K562 (cell line): Measurements from ENCODE around the gene ORC3. TPM values are rescaled to one million over a fixed set of nuclear protein-coding genes. Genes with fewer than 3 reads are reported as not detected.

Source experiments
- ARID1B ChIP-seq: fragments of 450-650 bp; IDR thresholded peaks from 2 replicates; pipeline ENCODE4 v1.6.1; 2016; ENCODE audit warnings: antibody characterized with exemption, mild to moderate bottlenecking, inconsistent platforms
- CBX2 ChIP-seq: fragments of 200-600 bp; sonication (generic); IDR thresholded peaks from one replicate; pipeline ENCODE4 v1.6.1; 2012; ENCODE audit warnings: mild to moderate bottlenecking, low read length, inconsistent platforms; ENCODE audit not compliant: insufficient read depth, poor library complexity, severe bottlenecking
- EHMT2 ChIP-seq: fragments of 450-650 bp; IDR thresholded peaks from 2 replicates; pipeline ENCODE4 v1.6.1; 2018; ENCODE audit warnings: antibody characterized with exemption
- EP300 ChIP-seq: IDR thresholded peaks from 2 replicates; pipeline ENCODE4 v1.6.1; 2012; ENCODE audit warnings: low read length, improper control_type of control experiment
- SIN3A ChIP-seq, 2 experiments: fragments of 150-350 bp in 1 of 2; IDR thresholded peaks; 2 replicates each; pipeline ENCODE4 v1.6.1; 2011 to 2016; ENCODE audit warnings: borderline replicate concordance in 2 of 2, low read depth in 2 of 2, low read length in 2 of 2, mild to moderate bottlenecking in 2 of 2, moderate library complexity in 2 of 2; ENCODE audit not compliant: control insufficient read depth in 1 of 2
- SMAD3 ChIP-seq: fragments of 450-650 bp; formaldehyde crosslinking; conservative IDR thresholded peaks from 2 replicates; pipeline ENCODE4 v1.4.0; 2020; ENCODE audit warnings: mild to moderate bottlenecking
- TAF9B ChIP-seq: fragments of 450-650 bp; IDR thresholded peaks from 2 replicates; pipeline ENCODE4 v1.6.1; 2018; ENCODE audit warnings: mild to moderate bottlenecking; ENCODE audit not compliant: partially characterized antibody
- ZNF175 ChIP-seq: fragments of 200-800 bp; sonication (Bioruptor generic); IDR thresholded peaks from 2 replicates; pipeline ENCODE4 v1.6.1; 2016; ENCODE audit warnings: low read depth, mild to moderate bottlenecking, missing genetic modification characterization, missing compliant biosample characterization
- polyA plus RNA-seq, 8 experiments: library from polyadenylated mRNA; depleted of rRNA in 4 of 8; stranded (reverse) in 5 of 8; unstranded in 3 of 8; fragments of >200 nt; fragmentation: Nextera tagmentation in 2 of 8; fragmentation: Illumina TruSeq in 1 of 8; extraction: Ambion mirVana in 2 of 8; extraction: Trizol in 1 of 8; gene quantifications; 2 replicates each; pipeline versions ENCODE4 v1.2.1 to v1.2.3, GENCODE V29; 2011 to 2014; ENCODE audit warnings: inconsistent platforms in 1 of 8, missing spikeins in 1 of 8
- total RNA-seq, 7 experiments: library from RNA; depleted of rRNA in 6 of 7; stranded (reverse); fragments of >200 nt in 6 of 7; fragmentation: Illumina TruSeq in 2 of 7; extraction: Trizol in 2 of 7; gene quantifications; 2 replicates each; pipeline versions ENCODE4 v1.2.1 to v1.2.3, GENCODE V29; 2011 to 2021; ENCODE audit warnings: low replicate concordance in 1 of 7
- TF ChIP-seq, protein P1 (sequence below): fragments of 450-650 bp; formaldehyde crosslinking; IDR thresholded peaks from 2 replicates; pipeline ENCODE4 v1.4.0; 2020; ENCODE audit warnings: mild to moderate bottlenecking, moderate library complexity
- TF ChIP-seq, protein P2 (sequence below): fragments of 250-450 bp; sonication (Bioruptor Pico); IDR thresholded peaks from 2 replicates; pipeline ENCODE4 v1.8.0; 2022; ENCODE audit warnings: moderate library complexity, mild to moderate bottlenecking, inconsistent platforms
- TF ChIP-seq, protein P3 (sequence below): sonication (generic); formaldehyde crosslinking; IDR thresholded peaks from 2 replicates; pipeline ENCODE4 v1.9.0; 2022; ENCODE audit warnings: mild to moderate bottlenecking, missing genetic modification reagents
- TF ChIP-seq, protein P4 (sequence below): fragments of 450-650 bp; IDR thresholded peaks from 2 replicates; pipeline ENCODE4 v1.6.1; 2018; ENCODE audit not compliant: partially characterized antibody
- TF ChIP-seq, protein P5 (sequence below): fragments of 450-650 bp; formaldehyde crosslinking; IDR thresholded peaks from 2 replicates; pipeline ENCODE4 v1.4.0; 2020; ENCODE audit warnings: mild to moderate bottlenecking, mixed read lengths
- TF ChIP-seq, protein P6 (sequence below): conservative IDR thresholded peaks from 2 replicates; pipeline ENCODE4 v1.6.1; 2011; ENCODE audit warnings: low read depth, mild to moderate bottlenecking, low read length; ENCODE audit not compliant: control insufficient read depth

Gene ORC3
- total and polyA plus RNA-seq, 9 of the 15 experiments (the other 6 are each of a cell fraction or from before 2014, with no cell fraction given), result 28.8 to 159 (median 74.8) TPM

DNA sequence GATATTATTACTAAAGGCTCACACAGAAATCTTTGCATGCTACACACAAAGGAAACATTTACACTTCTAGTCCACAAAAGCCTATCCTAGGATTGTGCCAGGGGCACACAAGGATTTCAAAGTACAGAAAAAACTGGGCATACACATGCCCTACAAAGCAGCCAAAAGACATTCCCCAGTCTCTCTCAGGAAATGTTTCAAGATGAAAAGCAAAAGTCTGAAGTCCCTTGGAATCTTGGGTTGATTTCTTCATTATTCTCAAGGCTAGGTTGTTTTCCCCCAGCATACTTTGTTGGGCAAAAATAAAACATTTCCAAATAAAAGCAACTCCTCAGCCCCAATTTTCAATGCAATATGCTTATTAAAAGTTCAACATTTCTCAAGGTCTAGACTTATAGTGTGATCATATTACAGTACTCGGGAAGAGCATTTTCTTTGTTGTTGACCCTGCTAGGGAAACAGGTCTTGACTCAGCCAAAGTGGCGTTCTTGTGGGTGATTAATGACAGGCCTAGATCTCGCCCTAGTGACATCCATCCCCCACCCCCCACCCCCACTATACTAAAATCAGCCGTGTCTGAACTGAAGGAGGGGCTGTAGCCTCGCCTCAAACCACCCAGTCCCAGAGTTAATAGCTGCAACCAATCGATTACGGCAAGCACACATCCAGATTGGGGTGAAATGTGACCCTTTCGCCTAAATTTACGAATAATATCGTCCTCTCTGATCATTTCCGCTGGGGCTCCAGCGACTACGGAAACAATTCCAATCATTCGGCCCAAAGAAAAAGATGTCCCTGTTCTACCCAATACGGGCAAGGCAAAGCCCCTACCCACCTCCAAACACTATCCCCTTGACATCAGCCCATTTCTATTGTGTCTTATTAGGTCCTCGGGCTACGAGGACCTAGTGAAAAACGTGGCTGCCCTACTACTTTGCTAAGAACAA is 110.7 kb downstream of the ORC3 start (continued):
- TF ChIP-seq, protein P1, sequence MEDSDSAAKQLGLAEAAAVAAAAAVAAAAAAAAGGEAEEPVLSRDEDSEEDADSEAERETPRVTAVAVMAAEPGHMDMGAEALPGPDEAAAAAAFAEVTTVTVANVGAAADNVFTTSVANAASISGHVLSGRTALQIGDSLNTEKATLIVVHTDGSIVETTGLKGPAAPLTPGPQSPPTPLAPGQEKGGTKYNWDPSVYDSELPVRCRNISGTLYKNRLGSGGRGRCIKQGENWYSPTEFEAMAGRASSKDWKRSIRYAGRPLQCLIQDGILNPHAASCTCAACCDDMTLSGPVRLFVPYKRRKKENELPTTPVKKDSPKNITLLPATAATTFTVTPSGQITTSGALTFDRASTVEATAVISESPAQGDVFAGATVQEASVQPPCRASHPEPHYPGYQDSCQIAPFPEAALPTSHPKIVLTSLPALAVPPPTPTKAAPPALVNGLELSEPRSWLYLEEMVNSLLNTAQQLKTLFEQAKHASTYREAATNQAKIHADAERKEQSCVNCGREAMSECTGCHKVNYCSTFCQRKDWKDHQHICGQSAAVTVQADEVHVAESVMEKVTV (CRISPR knock-in tag), result 0 out of 2 replicates have a peak, but pooled peaks have one; percentile 19
- TF ChIP-seq EP300 (peak; percentile 35; the same call in 1 of the 2 replicates), ZNF175 (CRISPR knock-in tag) (no peak), CBX2 (no peak), EHMT2 (no peak), SMAD3 (CRISPR knock-in tag) (no peak), TAF9B (peak; percentile 30), ARID1B (peak; percentile 39), SIN3A (IDR thresholded peaks at IDR 0.05; ENCODE audit: borderline replicate concordance in 2 of 2, control insufficient read depth in 1 of 2, low read depth in 2 of 2, low read length in 2 of 2) (peak; percentile 44 to 66; a peak in 2 of 4 replicates)
- TF ChIP-seq, protein P2, sequence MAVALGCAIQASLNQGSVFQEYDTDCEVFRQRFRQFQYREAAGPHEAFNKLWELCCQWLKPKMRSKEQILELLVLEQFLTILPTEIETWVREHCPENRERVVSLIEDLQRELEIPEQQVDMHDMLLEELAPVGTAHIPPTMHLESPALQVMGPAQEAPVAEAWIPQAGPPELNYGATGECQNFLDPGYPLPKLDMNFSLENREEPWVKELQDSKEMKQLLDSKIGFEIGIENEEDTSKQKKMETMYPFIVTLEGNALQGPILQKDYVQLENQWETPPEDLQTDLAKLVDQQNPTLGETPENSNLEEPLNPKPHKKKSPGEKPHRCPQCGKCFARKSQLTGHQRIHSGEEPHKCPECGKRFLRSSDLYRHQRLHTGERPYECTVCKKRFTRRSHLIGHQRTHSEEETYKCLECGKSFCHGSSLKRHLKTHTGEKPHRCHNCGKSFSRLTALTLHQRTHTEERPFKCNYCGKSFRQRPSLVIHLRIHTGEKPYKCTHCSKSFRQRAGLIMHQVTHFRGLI (CRISPR knock-in tag), result no peak
- TF ChIP-seq, protein P3, sequence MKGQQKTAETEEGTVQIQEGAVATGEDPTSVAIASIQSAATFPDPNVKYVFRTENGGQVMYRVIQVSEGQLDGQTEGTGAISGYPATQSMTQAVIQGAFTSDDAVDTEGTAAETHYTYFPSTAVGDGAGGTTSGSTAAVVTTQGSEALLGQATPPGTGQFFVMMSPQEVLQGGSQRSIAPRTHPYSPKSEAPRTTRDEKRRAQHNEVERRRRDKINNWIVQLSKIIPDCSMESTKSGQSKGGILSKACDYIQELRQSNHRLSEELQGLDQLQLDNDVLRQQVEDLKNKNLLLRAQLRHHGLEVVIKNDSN (CRISPR knock-in tag), result no peak
- TF ChIP-seq, protein P4, sequence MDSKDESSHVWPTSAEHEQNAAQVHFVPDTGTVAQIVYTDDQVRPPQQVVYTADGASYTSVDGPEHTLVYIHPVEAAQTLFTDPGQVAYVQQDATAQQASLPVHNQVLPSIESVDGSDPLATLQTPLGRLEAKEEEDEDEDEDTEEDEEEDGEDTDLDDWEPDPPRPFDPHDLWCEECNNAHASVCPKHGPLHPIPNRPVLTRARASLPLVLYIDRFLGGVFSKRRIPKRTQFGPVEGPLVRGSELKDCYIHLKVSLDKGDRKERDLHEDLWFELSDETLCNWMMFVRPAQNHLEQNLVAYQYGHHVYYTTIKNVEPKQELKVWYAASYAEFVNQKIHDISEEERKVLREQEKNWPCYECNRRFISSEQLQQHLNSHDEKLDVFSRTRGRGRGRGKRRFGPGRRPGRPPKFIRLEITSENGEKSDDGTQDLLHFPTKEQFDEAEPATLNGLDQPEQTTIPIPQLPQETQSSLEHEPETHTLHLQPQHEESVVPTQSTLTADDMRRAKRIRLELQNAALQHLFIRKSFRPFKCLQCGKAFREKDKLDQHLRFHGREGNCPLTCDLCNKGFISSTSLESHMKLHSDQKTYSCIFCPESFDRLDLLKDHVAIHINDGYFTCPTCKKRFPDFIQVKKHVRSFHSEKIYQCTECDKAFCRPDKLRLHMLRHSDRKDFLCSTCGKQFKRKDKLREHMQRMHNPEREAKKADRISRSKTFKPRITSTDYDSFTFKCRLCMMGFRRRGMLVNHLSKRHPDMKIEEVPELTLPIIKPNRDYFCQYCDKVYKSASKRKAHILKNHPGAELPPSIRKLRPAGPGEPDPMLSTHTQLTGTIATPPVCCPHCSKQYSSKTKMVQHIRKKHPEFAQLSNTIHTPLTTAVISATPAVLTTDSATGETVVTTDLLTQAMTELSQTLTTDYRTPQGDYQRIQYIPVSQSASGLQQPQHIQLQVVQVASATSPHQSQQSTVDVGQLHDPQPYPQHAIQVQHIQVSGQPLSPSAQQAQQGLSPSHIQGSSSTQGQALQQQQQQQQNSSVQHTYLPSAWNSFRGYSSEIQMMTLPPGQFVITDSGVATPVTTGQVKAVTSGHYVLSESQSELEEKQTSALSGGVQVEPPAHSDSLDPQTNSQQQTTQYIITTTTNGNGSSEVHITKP, result peak; percentile 31
- TF ChIP-seq, protein P5, sequence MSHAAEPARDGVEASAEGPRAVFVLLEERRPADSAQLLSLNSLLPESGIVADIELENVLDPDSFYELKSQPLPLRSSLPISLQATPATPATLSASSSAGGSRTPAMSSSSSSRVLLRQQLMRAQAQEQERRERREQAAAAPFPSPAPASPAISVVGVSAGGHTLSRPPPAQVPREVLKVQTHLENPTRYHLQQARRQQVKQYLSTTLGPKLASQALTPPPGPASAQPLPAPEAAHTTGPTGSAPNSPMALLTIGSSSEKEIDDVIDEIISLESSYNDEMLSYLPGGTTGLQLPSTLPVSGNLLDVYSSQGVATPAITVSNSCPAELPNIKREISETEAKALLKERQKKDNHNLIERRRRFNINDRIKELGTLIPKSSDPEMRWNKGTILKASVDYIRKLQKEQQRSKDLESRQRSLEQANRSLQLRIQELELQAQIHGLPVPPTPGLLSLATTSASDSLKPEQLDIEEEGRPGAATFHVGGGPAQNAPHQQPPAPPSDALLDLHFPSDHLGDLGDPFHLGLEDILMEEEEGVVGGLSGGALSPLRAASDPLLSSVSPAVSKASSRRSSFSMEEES (CRISPR knock-in tag), result no peak
- TF ChIP-seq, protein P6, sequence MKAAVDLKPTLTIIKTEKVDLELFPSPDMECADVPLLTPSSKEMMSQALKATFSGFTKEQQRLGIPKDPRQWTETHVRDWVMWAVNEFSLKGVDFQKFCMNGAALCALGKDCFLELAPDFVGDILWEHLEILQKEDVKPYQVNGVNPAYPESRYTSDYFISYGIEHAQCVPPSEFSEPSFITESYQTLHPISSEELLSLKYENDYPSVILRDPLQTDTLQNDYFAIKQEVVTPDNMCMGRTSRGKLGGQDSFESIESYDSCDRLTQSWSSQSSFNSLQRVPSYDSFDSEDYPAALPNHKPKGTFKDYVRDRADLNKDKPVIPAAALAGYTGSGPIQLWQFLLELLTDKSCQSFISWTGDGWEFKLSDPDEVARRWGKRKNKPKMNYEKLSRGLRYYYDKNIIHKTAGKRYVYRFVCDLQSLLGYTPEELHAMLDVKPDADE, result 0 out of 2 replicates have a peak, but pooled peaks have one; percentile 36
